Amniotic stem cell (primary cell): ENCODE measurements around the gene NFATC3.
"Not testable (repeated sequence)": the region's sequence is repeated elsewhere in the genome, so short reads cannot be mapped to it uniquely, and the experiment has no call there.

ENCODE experiments used
- DNase-seq: peaks from one replicate; lab custom pipeline; 2025; lab: John Stamatoyannopoulos, UW

NFATC3 gene

GRCh38 chr16:68090130-68090529 is 5.0 kb downstream of the NFATC3 start:
- no peak for DNase-seq

- DNase-seq = no peak
Observed at GRCh38 chr16:68090533-68090932, 5.4 kb downstream of the NFATC3 start.

GRCh38 chr16:68091380-68092261 is 6.5 kb downstream of the NFATC3 start:
- no peak for DNase-seq

GRCh38 chr16:68092275-68092674 is 7.1 kb downstream of the NFATC3 start:
- DNase-seq = not testable (repeated sequence)

- no peak for DNase-seq
Observed at GRCh38 chr16:68093816-68094613, 8.8 kb downstream of the NFATC3 start.

- DNase-seq = no peak
Observed at GRCh38 chr16:68094614-68094934, 9.4 kb downstream of the NFATC3 start.

- no peak for DNase-seq
Observed at GRCh38 chr16:68096491-68096890, 11.3 kb downstream of the NFATC3 start.

- DNase-seq = no peak
Observed at GRCh38 chr16:68097088-68097487, 11.9 kb downstream of the NFATC3 start.

- no peak for DNase-seq
Observed at GRCh38 chr16:68097895-68098294, 12.7 kb downstream of the NFATC3 start.

- DNase-seq = no peak
Observed at GRCh38 chr16:68100488-68100887, 15.3 kb downstream of the NFATC3 start.

- no peak for DNase-seq
Observed at GRCh38 chr16:68105611-68106010, 20.4 kb downstream of the NFATC3 start.

GRCh38 chr16:68107230-68107928 is 22.2 kb downstream of the NFATC3 start:
- not testable (repeated sequence) for DNase-seq

GRCh38 chr16:68109156-68109555 is 24.0 kb downstream of the NFATC3 start:
- not testable (repeated sequence) for DNase-seq

GRCh38 chr16:68110611-68111010 is 25.4 kb downstream of the NFATC3 start:
- not testable (repeated sequence) for DNase-seq

GRCh38 chr16:68111379-68111778 is 26.2 kb downstream of the NFATC3 start:
- DNase-seq = no peak

- no peak for DNase-seq
Observed at GRCh38 chr16:68113059-68113761, 28.0 kb downstream of the NFATC3 start.

GRCh38 chr16:68113765-68114240 is 28.6 kb downstream of the NFATC3 start:
- no peak for DNase-seq

GRCh38 chr16:68114939-68115338 is 29.8 kb downstream of the NFATC3 start:
- not testable (repeated sequence) for DNase-seq

- no peak for DNase-seq
Observed at GRCh38 chr16:68115851-68116250, 30.7 kb downstream of the NFATC3 start.

- no peak for DNase-seq
Observed at GRCh38 chr16:68116256-68116867, 31.2 kb downstream of the NFATC3 start.

- DNase-seq = no peak
Observed at GRCh38 chr16:68117884-68118283, 32.7 kb downstream of the NFATC3 start.
